Endothelial cell of umbilical vein (primary cell): ENCODE data around the gene MACF1. TPM values are rescaled to one million over a fixed set of nuclear protein-coding genes. Genes with fewer than 3 reads are reported as not detected.

ENCODE experiments used
- BruUV-seq: library from RNA; stranded (reverse); fragments of 400-500 nt; replicated peaks from 2 replicates; lab custom pipeline; 2021; lab: Mats Ljungman, UMichigan
- CTCF ChIA-PET: fragments of 300-600, 350-600 bp; sonication (Branson Sonifier 250); formaldehyde crosslinking; loops from one replicate; lab custom pipeline; 2021; ENCODE audit warnings: antibody characterized with exemption, inconsistent platforms; lab: Charles Lee
- POLR2A ChIA-PET: fragments of 300-600, 350-600 bp; sonication (Branson Sonifier 250); formaldehyde crosslinking; loops from one replicate; lab custom pipeline; 2021; ENCODE audit warnings: antibody characterized with exemption, inconsistent platforms; lab: Charles Lee
- DNase-seq: peaks from one replicate; pipeline ENCODE4 v3.0.0-alpha.2; 2011; ENCODE audit warnings: low read depth, low spot score
- FAIRE-seq: peaks from 2 replicates; lab custom pipeline; 2011; peaks lifted over from hg19 to GRCh38; lab: Jason Lieb, UNC
- H2AFZ ChIP-seq: 2 replicates; pipeline ENCODE4 v1.6.0; 2012; ENCODE audit warnings: low read depth, low read length, control low read depth, inconsistent platforms
- H3K27ac ChIP-seq: 2 replicates; pipeline ENCODE4 v1.5.1; 2011; ENCODE audit warnings: low read depth, mild to moderate bottlenecking, control low read depth, low read length, moderate library complexity; ENCODE audit not compliant: insufficient read depth
- H3K27me3 ChIP-seq, 2 experiments: 2 replicates each; pipeline versions ENCODE4 v1.6.0 to v1.6.1; 2011; ENCODE audit warnings: low read length in 2 of 2, mixed read lengths in 1 of 2; ENCODE audit not compliant: control insufficient read depth in 2 of 2, insufficient read depth in 2 of 2
- H3K36me3 ChIP-seq, 2 experiments: 2 replicates in 1 of 2; 3 replicates in 1 of 2; pipeline ENCODE4 v1.5.1; 2011; ENCODE audit warnings: low read length in 2 of 2, mild to moderate bottlenecking in 1 of 2, moderate library complexity in 1 of 2; ENCODE audit not compliant: control insufficient read depth in 2 of 2, insufficient read depth in 2 of 2; ENCODE audit errors: extremely low read depth in 1 of 2
- H3K4me1 ChIP-seq: 3 replicates; pipeline ENCODE4 v1.5.1; 2011; ENCODE audit warnings: mild to moderate bottlenecking, low read length; ENCODE audit not compliant: control insufficient read depth, insufficient read depth; ENCODE audit errors: extremely low read depth
- H3K4me2 ChIP-seq: 2 replicates; pipeline ENCODE4 v1.6.1; 2011; ENCODE audit warnings: low read length, control low read depth, mixed read lengths; ENCODE audit not compliant: insufficient read depth
- H3K4me3 ChIP-seq, 3 experiments: fragments of 200-600 bp in 1 of 3; sonication (generic), shearing (Covaris generic) in 1 of 3; replicated peaks in 1 of 3; 2 replicates each; pipeline ENCODE4 v1.5.1; 2011 to 2016; ENCODE audit warnings: control low read depth in 3 of 3, low read length in 3 of 3, mild to moderate bottlenecking in 2 of 3, inconsistent platforms in 1 of 3, low read depth in 1 of 3, moderate library complexity in 1 of 3; ENCODE audit not compliant: insufficient read depth in 1 of 3
- H3K79me2 ChIP-seq: 2 replicates; pipeline ENCODE4 v1.6.0; 2012; ENCODE audit warnings: low read length, inconsistent platforms; ENCODE audit not compliant: control insufficient read depth, insufficient read depth
- H3K9ac ChIP-seq: replicated peaks from 2 replicates; pipeline ENCODE3; 2011; ENCODE audit warnings: low read length, control low read depth; ENCODE audit not compliant: insufficient read depth; ENCODE audit errors: extremely low read depth
- H3K9me1 ChIP-seq: replicated peaks from 3 replicates; pipeline ENCODE4 v1.6.0; 2011; ENCODE audit warnings: mild to moderate bottlenecking, low read length; ENCODE audit not compliant: control insufficient read depth, insufficient read depth; ENCODE audit errors: extremely low read depth
- H3K9me3 ChIP-seq: replicated peaks from 2 replicates; pipeline ENCODE4 v1.5.1; 2012; ENCODE audit warnings: low read length, inconsistent platforms; ENCODE audit not compliant: control insufficient read depth, insufficient read depth
- H4K20me1 ChIP-seq: replicated peaks from 2 replicates; pipeline ENCODE3; 2011; ENCODE audit warnings: mild to moderate bottlenecking, low read length; ENCODE audit not compliant: control insufficient read depth, insufficient read depth; ENCODE audit errors: extremely low read depth
- EZH2 ChIP-seq: IDR thresholded peaks from 2 replicates; pipeline ENCODE4 v1.6.1; 2012; ENCODE audit warnings: borderline replicate concordance, low read depth, mild to moderate bottlenecking, moderate library complexity, low read length, inconsistent platforms; ENCODE audit not compliant: severe bottlenecking
- FOS ChIP-seq: IDR thresholded peaks from 2 replicates; pipeline ENCODE4 v1.6.1; 2011; ENCODE audit warnings: mild to moderate bottlenecking, low read length, moderate library complexity, borderline replicate concordance; ENCODE audit not compliant: insufficient read depth
- JUN ChIP-seq: IDR thresholded peaks from 2 replicates; pipeline ENCODE4 v1.6.1; 2011; ENCODE audit warnings: borderline replicate concordance, low read depth; ENCODE audit not compliant: insufficient read length, insufficient read depth
- POLR2AphosphoS5 ChIP-seq: IDR thresholded peaks from 2 replicates; pipeline ENCODE4 v1.6.1; 2012; ENCODE audit warnings: low read depth, mild to moderate bottlenecking, control low read depth, low read length, moderate library complexity; ENCODE audit not compliant: insufficient read depth
- dilution Hi-C: fragments of 300-500 bp; cut with MboI; formaldehyde crosslinking; loops from one replicate; pipeline ENCODE4 v1.15.0; 2019; ENCODE audit warnings: low sequenced_read_pairs; ENCODE audit not compliant: extremely low pct_ligation_motif_present
- intact Hi-C: fragments of 100-400 bp; cut with micrococcal nuclease; formaldehyde crosslinking; loops from one replicate; pipeline ENCODE4 v1.10.0; 2022
- polyA plus RNA-seq, 4 experiments: library from polyadenylated mRNA; depleted of rRNA in 3 of 4; stranded (reverse) in 3 of 4; unstranded in 1 of 4; fragments of >200 nt; gene quantifications; 2 replicates each; pipeline versions ENCODE4 v1.2.1 to v1.2.3, GENCODE V29; 2011 to 2012; ENCODE audit warnings: missing spikeins in 1 of 4
- total RNA-seq: library from RNA; stranded (reverse); gene quantifications from 2 replicates; pipeline ENCODE4 v1.2.3, GENCODE V29; 2021
- TF ChIP-seq, protein P1 (sequence below): IDR thresholded peaks from 2 replicates; pipeline ENCODE4 v1.6.1; 2011; ENCODE audit not compliant: insufficient read depth, insufficient read length
- TF ChIP-seq, protein P2 (sequence below), 2 donors: IDR thresholded peaks; 1 replicate in 1 of 2; 2 replicates in 1 of 2; pipeline ENCODE4 v1.5.1; 2011; ENCODE audit warnings: low read length in 2 of 2, mild to moderate bottlenecking in 2 of 2, moderate library complexity in 2 of 2, control low read depth in 1 of 2, inconsistent platforms in 1 of 2, low read depth in 1 of 2; ENCODE audit not compliant: insufficient read depth in 1 of 2; ENCODE audit errors: extremely low read depth in 1 of 2

Gene MACF1
- total and polyA plus RNA-seq, 2 donors (not counting 3 experiments of a cell fraction or from before 2014, with no cell fraction given): 122 to 587 TPM

GRCh38 chr1:39159224-39160036, 45.1 kb upstream of the MACF1 start:
- Histone ChIP-seq H2AFZ (no peak overlapping the region), H3K27ac (peak overlapping the region; percentile 80), H3K4me1 (peaks cover 55% of the 10 kb centered on the region), H3K36me3 (peaks cover 0 to 2% of the 10 kb centered on the region in 2 experiments), H3K27me3 (no peaks in the 10 kb centered on the region), H3K9me1 (no peaks in the 10 kb centered on the region), H4K20me1 (no peaks in the 10 kb centered on the region), H3K79me2 (peaks cover 90% of the 10 kb centered on the region), H3K9ac (peak overlapping the region; percentile 32), H3K4me3 (no peak overlapping the region), H3K9me3 (no peaks in the 10 kb centered on the region), H3K4me2 (peak overlapping the region; percentile 34)
- DNase-seq (peak; percentile 90), FAIRE-seq (peak; percentile 77)
- TF ChIP-seq FOS (peak; percentile 11), EZH2 (no peak), JUN (peak; percentile 62)
- TF ChIP-seq, protein P1, sequence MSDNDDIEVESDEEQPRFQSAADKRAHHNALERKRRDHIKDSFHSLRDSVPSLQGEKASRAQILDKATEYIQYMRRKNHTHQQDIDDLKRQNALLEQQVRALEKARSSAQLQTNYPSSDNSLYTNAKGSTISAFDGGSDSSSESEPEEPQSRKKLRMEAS: no peak
- intact Hi-C loops (loop anchor here (1.0 to 2.0 kb wide), 3 partner anchors 19 to 53 kb away; no protein-coding TSS in a partner anchor), dilution Hi-C loops (no loop called here)
- CTCF ChIA-PET: interaction anchor here (0.6 to 4.3 kb wide), 5 partner anchors 24 to 1214 kb away, joined by 3 to 29 read pairs (median 4); partner anchors contain the start of gene SMAP2
- POLR2A ChIA-PET: interaction anchor here (1.4 kb wide), 1 partner anchor 79 kb away, joined by 3 read pairs; no protein-coding TSS in a partner anchor
- no TSS peak for BruUV-seq

DNA sequence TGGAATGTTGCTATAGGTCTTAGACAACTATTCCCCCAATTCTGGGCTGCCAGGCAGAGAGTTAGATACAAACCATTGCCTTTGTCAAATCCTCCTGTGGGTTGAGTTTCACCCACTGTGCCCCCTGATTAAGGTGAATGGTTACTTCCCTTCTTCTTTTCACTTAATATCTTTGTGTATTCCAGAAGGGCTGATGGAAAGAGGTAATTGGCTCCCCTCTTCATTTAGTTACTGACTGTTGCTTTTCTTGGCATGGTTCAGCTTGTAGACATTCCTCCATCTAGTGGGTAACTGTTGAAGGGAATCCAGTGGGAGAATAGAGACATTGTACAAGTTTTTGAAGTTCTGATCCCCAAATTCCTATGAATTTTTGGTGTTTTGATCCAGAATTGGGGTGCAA, 43.8 kb upstream of the MACF1 start:
- FAIRE-seq (no peak), DNase-seq (no peak)
- BruUV-seq: no TSS peak
- Histone ChIP-seq H3K9me3 (no peaks in the 10 kb centered on the region), H3K9me1 (no peaks in the 10 kb centered on the region), H3K79me2 (peaks cover 96% of the 10 kb centered on the region), H3K4me1 (peaks cover 57% of the 10 kb centered on the region), H3K4me2 (no peak overlapping the region), H2AFZ (no peak overlapping the region), H4K20me1 (no peaks in the 10 kb centered on the region), H3K4me3 (no peak overlapping the region), H3K9ac (no peak overlapping the region), H3K27me3 (no peaks in the 10 kb centered on the region), H3K27ac (no peak overlapping the region), H3K36me3 (peaks cover 0 to 2% of the 10 kb centered on the region in 2 experiments)
- intact Hi-C loops (no loop called here), dilution Hi-C loops (no loop called here)
- TF ChIP-seq POLR2AphosphoS5: no peak
- TF ChIP-seq, protein P2, sequence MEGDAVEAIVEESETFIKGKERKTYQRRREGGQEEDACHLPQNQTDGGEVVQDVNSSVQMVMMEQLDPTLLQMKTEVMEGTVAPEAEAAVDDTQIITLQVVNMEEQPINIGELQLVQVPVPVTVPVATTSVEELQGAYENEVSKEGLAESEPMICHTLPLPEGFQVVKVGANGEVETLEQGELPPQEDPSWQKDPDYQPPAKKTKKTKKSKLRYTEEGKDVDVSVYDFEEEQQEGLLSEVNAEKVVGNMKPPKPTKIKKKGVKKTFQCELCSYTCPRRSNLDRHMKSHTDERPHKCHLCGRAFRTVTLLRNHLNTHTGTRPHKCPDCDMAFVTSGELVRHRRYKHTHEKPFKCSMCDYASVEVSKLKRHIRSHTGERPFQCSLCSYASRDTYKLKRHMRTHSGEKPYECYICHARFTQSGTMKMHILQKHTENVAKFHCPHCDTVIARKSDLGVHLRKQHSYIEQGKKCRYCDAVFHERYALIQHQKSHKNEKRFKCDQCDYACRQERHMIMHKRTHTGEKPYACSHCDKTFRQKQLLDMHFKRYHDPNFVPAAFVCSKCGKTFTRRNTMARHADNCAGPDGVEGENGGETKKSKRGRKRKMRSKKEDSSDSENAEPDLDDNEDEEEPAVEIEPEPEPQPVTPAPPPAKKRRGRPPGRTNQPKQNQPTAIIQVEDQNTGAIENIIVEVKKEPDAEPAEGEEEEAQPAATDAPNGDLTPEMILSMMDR (IDR thresholded peaks at IDR 0.05; ENCODE audit: extremely low read depth in 1 of 2, insufficient read depth in 1 of 2, low read depth in 1 of 2, low read length in 2 of 2): peak in 1 of 2 donors; percentile 7
- CTCF ChIA-PET: interaction anchor here (0.8 to 4.3 kb wide), 7 partner anchors 10 to 62 kb away, joined by 3 to 29 read pairs (median 7); no protein-coding TSS in a partner anchor
- POLR2A ChIA-PET: interaction anchor here (1.4 kb wide), 1 partner anchor 77 kb away, joined by 3 read pairs; no protein-coding TSS in a partner anchor
